Fibroblast of lung (primary cell): Measurements from ENCODE around the gene NEURL1B. TPM values are rescaled to one million over a fixed set of nuclear protein-coding genes. Genes with fewer than 3 reads are reported as not detected.

ENCODE experiments used
- DNase-seq, 2 donors: peaks; one replicate each; pipeline versions ENCODE4 v3.0.0 to v3.0.0-alpha.2; 2010; ENCODE audit warnings: low read depth in 2 of 2
- H2AFZ ChIP-seq: 2 replicates; pipeline ENCODE4 v1.5.1; 2012; ENCODE audit warnings: low read length, control low read depth, inconsistent platforms
- H3K27ac ChIP-seq: 2 replicates; pipeline ENCODE4 v1.5.1; 2011; ENCODE audit warnings: low read length, control low read depth; ENCODE audit not compliant: insufficient read depth
- H3K27me3 ChIP-seq: 2 replicates; pipeline ENCODE4 v1.5.1; 2011; ENCODE audit warnings: mild to moderate bottlenecking, low read length; ENCODE audit not compliant: control insufficient read depth, insufficient read depth
- H3K36me3 ChIP-seq: 2 replicates; pipeline ENCODE4 v1.5.1; 2011; ENCODE audit warnings: low read length; ENCODE audit not compliant: control insufficient read depth, insufficient read depth
- H3K4me1 ChIP-seq: 2 replicates; pipeline ENCODE4 v1.5.1; 2011; ENCODE audit warnings: low read length; ENCODE audit not compliant: control insufficient read depth, insufficient read depth; ENCODE audit errors: extremely low read depth
- H3K4me2 ChIP-seq: 2 replicates; pipeline ENCODE4 v1.5.1; 2011; ENCODE audit warnings: low read length, control low read depth; ENCODE audit not compliant: insufficient read depth; ENCODE audit errors: extremely low read depth
- H3K4me3 ChIP-seq, 4 experiments: fragments of 200-600 bp in 1 of 4; sonication (generic) in 1 of 4; replicated peaks in 1 of 4; 2 replicates each; pipeline ENCODE4 v1.5.1; 2011 to 2016; ENCODE audit warnings: low read length in 4 of 4, low read depth in 3 of 4, mild to moderate bottlenecking in 3 of 4, control low read depth in 2 of 4, inconsistent platforms in 1 of 4, mixed read lengths in 1 of 4; ENCODE audit not compliant: insufficient read depth in 1 of 4; ENCODE audit errors: control extremely low read depth in 1 of 4
- H3K79me2 ChIP-seq: 2 replicates; pipeline ENCODE4 v1.5.1; 2012; ENCODE audit warnings: mild to moderate bottlenecking, low read length, inconsistent platforms; ENCODE audit not compliant: control insufficient read depth, insufficient read depth
- H3K9ac ChIP-seq: 2 replicates; pipeline ENCODE4 v1.5.1; 2011; ENCODE audit warnings: mild to moderate bottlenecking, low read length, control low read depth; ENCODE audit not compliant: insufficient read depth
- H3K9me3 ChIP-seq: 2 replicates; pipeline ENCODE4 v1.5.1; 2012; ENCODE audit warnings: low read depth, low read length; ENCODE audit not compliant: control insufficient read depth, insufficient read depth
- H4K20me1 ChIP-seq: 2 replicates; pipeline ENCODE4 v1.5.1; 2011; ENCODE audit warnings: low read length; ENCODE audit not compliant: control insufficient read depth, insufficient read depth; ENCODE audit errors: extremely low read depth
- EZH2 ChIP-seq: IDR thresholded peaks from 2 replicates; pipeline ENCODE4 v1.5.1; 2012; ENCODE audit warnings: low read length, control low read depth, mild to moderate bottlenecking; ENCODE audit errors: missing control alignments
- polyA plus RNA-seq, 2 donors: library from polyadenylated mRNA; depleted of rRNA in 1 of 2; stranded (reverse) in 1 of 2; unstranded in 1 of 2; fragments of >200 nt; gene quantifications; 2 replicates each; pipeline ENCODE4 v1.2.1, GENCODE V29; 2011 to 2012; ENCODE audit warnings: missing spikeins in 1 of 2
- total RNA-seq: library from RNA; depleted of rRNA; stranded (reverse); fragments of >200 nt; gene quantifications from 2 replicates; pipeline ENCODE4 v1.2.1, GENCODE V29; 2014
- TF ChIP-seq, protein P1 (sequence below), 2 donors: IDR thresholded peaks in 1 of 2; conservative IDR thresholded peaks in 1 of 2; 1 replicate in 1 of 2; 2 replicates in 1 of 2; pipeline ENCODE4 v1.5.1; 2011 to 2012; ENCODE audit warnings: low read length in 2 of 2, control low read depth in 1 of 2, inconsistent platforms in 1 of 2, low read depth in 1 of 2, mild to moderate bottlenecking in 1 of 2

Gene NEURL1B
- total and polyA plus RNA-seq, 2 donors (not counting 1 experiment from before 2014, with no cell fraction given) = 5.0 to 6.1 TPM

DNA sequence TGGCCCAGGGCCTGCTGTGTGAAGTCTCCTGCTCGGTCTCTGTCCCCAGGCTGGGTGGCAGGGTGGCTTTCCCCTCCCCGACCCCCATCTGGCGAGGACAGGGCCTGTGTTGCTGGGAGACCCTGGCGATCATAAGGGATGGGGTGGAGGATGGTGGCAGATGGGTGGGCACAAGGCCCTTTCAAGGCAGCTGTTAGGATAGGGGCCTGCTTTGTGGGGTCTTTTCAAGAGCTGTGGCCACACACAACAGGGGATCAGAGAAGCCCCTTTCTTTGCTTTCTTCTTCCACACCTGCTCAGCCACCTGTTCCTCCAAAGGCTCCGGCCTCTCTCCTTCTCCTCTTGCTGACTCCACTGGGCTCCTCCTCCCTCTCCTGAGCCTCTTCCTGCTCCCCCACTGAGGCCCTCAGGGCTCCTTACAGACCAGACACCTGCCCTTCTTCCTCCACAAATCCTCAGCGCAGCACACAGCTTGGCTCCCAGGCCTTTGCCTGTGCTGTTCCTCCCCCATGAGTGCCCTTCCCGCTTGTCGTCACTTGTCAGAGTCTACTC lies 15.0 kb upstream of the NEURL1B start:
- no peak overlapping the region for H3K4me2 ChIP-seq
- no peaks in the 10 kb centered on the region for H3K79me2 ChIP-seq
- peaks cover 10% of the 10 kb centered on the region for H3K27me3 ChIP-seq
- H3K36me3 ChIP-seq = no peaks in the 10 kb centered on the region
- no peaks in the 10 kb centered on the region for H4K20me1 ChIP-seq
- H3K4me1 ChIP-seq = no peaks in the 10 kb centered on the region
- H3K4me3 ChIP-seq = no peak overlapping the region
- H3K9me3 ChIP-seq = no peaks in the 10 kb centered on the region
- H2AFZ ChIP-seq = no peak overlapping the region
- no peak overlapping the region for H3K27ac ChIP-seq
- TF ChIP-seq EZH2 = no peak
- TF ChIP-seq, protein P1, sequence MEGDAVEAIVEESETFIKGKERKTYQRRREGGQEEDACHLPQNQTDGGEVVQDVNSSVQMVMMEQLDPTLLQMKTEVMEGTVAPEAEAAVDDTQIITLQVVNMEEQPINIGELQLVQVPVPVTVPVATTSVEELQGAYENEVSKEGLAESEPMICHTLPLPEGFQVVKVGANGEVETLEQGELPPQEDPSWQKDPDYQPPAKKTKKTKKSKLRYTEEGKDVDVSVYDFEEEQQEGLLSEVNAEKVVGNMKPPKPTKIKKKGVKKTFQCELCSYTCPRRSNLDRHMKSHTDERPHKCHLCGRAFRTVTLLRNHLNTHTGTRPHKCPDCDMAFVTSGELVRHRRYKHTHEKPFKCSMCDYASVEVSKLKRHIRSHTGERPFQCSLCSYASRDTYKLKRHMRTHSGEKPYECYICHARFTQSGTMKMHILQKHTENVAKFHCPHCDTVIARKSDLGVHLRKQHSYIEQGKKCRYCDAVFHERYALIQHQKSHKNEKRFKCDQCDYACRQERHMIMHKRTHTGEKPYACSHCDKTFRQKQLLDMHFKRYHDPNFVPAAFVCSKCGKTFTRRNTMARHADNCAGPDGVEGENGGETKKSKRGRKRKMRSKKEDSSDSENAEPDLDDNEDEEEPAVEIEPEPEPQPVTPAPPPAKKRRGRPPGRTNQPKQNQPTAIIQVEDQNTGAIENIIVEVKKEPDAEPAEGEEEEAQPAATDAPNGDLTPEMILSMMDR (conservative IDR thresholded peaks at IDR 0.05 in 1 of 2, IDR thresholded peaks at IDR 0.05 in 1 of 2; ENCODE audit: low read depth in 1 of 2, low read length in 2 of 2) = no peak
- H3K9ac ChIP-seq = no peak overlapping the region
- no peak for DNase-seq

DNA sequence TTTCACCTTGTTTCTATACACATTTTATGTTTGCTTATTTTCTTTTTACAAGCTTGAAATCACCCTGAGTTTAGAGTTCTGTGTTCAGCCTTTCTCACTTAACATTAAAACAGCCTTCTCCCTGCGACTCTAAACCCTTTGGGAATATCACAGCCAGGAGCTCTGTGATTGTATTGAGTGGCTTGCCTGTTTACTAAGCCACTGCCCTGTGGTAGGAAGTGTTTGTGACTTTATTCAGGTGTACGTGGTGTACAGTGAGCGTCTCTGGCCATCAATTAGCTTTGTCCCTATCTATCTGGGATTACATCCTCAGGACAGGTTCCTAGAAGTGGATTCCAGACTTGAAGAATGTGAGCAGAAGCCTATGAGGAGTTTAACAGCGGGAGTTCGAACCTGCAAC lies 11.0 kb upstream of the NEURL1B start:
- Histone ChIP-seq H3K9me3 (no peaks in the 10 kb centered on the region), H3K4me1 (no peaks in the 10 kb centered on the region), H3K79me2 (no peaks in the 10 kb centered on the region), H3K4me3 (no peak overlapping the region), H3K27ac (no peak overlapping the region), H2AFZ (no peak overlapping the region), H3K36me3 (no peaks in the 10 kb centered on the region), H4K20me1 (no peaks in the 10 kb centered on the region), H3K4me2 (no peak overlapping the region), H3K27me3 (peaks cover 7% of the 10 kb centered on the region), H3K9ac (no peak overlapping the region)
- no peak for TF ChIP-seq EZH2
- TF ChIP-seq, protein P1 (conservative IDR thresholded peaks at IDR 0.05 in 1 of 2, IDR thresholded peaks at IDR 0.05 in 1 of 2; ENCODE audit: low read depth in 1 of 2, low read length in 2 of 2) = no peak
- no peak for DNase-seq

DNA sequence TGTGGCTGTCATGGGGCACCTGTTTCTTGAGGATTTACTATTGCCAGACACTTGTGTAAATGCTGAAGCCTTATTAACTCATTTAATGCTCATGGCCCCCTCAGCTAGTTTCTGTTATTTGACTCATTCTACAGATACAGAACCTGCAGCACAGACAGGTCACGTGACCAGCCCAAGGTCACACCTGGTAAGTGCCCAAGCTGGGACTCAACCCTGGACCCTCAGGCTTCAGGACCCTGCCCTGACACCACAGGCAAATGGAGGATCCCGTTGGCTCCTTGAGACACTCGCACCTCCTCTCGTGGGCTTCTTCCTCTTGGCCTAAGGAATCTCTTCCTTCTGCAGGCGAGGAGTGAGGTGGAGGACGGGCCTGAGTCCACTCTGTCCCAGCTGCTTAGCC lies 10.6 kb upstream of the NEURL1B start:
- H3K27me3 ChIP-seq = peaks cover 7% of the 10 kb centered on the region
- no peak overlapping the region for H3K4me3 ChIP-seq
- no peak overlapping the region for H3K9ac ChIP-seq
- no peaks in the 10 kb centered on the region for H4K20me1 ChIP-seq
- H3K4me2 ChIP-seq = no peak overlapping the region
- no peaks in the 10 kb centered on the region for H3K79me2 ChIP-seq
- no peak for TF ChIP-seq EZH2
- TF ChIP-seq, protein P1 (conservative IDR thresholded peaks at IDR 0.05 in 1 of 2, IDR thresholded peaks at IDR 0.05 in 1 of 2; ENCODE audit: low read depth in 1 of 2, low read length in 2 of 2) = no peak
- no peaks in the 10 kb centered on the region for H3K9me3 ChIP-seq
- H2AFZ ChIP-seq = no peak overlapping the region
- H3K4me1 ChIP-seq = no peaks in the 10 kb centered on the region
- H3K27ac ChIP-seq = no peak overlapping the region
- H3K36me3 ChIP-seq = no peaks in the 10 kb centered on the region
- DNase-seq = no peak
